H1 (cell line): ENCODE results near the gene PDZD8. TPM values are rescaled to one million over a fixed set of nuclear protein-coding genes. Genes with fewer than 3 reads are reported as not detected.

ENCODE experiments used
- EZH2 ChIP-seq: fragments of 200-600 bp; sonication (generic); IDR thresholded peaks from 2 replicates; pipeline ENCODE4 v1.7.1; 2012; ENCODE audit warnings: low read depth, mild to moderate bottlenecking, moderate library complexity, low read length, inconsistent platforms; ENCODE audit not compliant: severe bottlenecking
- JUND ChIP-seq: IDR thresholded peaks from 2 replicates; pipeline ENCODE4 v1.6.1; 2011; ENCODE audit warnings: mild to moderate bottlenecking, improper control_type of control experiment, low read length
- NANOG ChIP-seq: IDR thresholded peaks from 2 replicates; pipeline ENCODE4 v1.6.1; 2011; ENCODE audit warnings: low read length, low read depth, mild to moderate bottlenecking, inconsistent platforms; ENCODE audit not compliant: insufficient read depth, poor library complexity, severe bottlenecking
- RNF2 ChIP-seq: fragments of 200-900, 300-1000 bp; sonication (generic); IDR thresholded peaks from 2 replicates; pipeline ENCODE4 v1.7.1; 2016; ENCODE audit warnings: borderline replicate concordance, low read depth, mild to moderate bottlenecking, antibody characterized with exemption, low read length; ENCODE audit not compliant: poor library complexity, severe bottlenecking; ENCODE audit errors: missing control alignments
- SP2 ChIP-seq: IDR thresholded peaks from 2 replicates; pipeline ENCODE4 v1.6.1; 2012; ENCODE audit warnings: mild to moderate bottlenecking, low read length, inconsistent platforms
- TBP ChIP-seq: IDR thresholded peaks from 2 replicates; pipeline ENCODE4 v1.6.1; 2011; ENCODE audit warnings: low read depth, low read length, improper control_type of control experiment
- polyA plus RNA-seq, 7 experiments: library from polyadenylated mRNA; depleted of rRNA in 3 of 7; stranded (reverse) in 5 of 7; unstranded in 2 of 7; fragments of >200 nt in 5 of 7; fragments of 200-250 nt in 2 of 7; gene quantifications; 1 replicate in 5 of 7; 2 replicates in 1 of 7; 4 replicates in 1 of 7; pipeline versions ENCODE4 v1.2.1 to v1.2.3, GENCODE V29; 2011 to 2013; ENCODE audit warnings: missing spikeins in 2 of 7, mixed read lengths in 2 of 7
- total RNA-seq: library from RNA; stranded (reverse); fragmentation: NEBNext Ultra II Directional; extraction: Animal tissue kit (Norgen Biotek cat#: 25700); gene quantifications from 2 replicates; pipeline ENCODE4 v1.2.1, GENCODE V29; 2021
- TF ChIP-seq, protein P1 (sequence below): IDR thresholded peaks from 2 replicates; pipeline ENCODE4 v1.6.1; 2012; ENCODE audit warnings: inconsistent platforms
- TF ChIP-seq, protein P2 (sequence below): IDR thresholded peaks from 2 replicates; pipeline ENCODE4 v1.6.1; 2012; ENCODE audit warnings: low read length, inconsistent platforms
- TF ChIP-seq, protein P3 (sequence below): IDR thresholded peaks from 2 replicates; pipeline ENCODE4 v1.6.1; 2011; ENCODE audit warnings: low read depth, mild to moderate bottlenecking, low read length; ENCODE audit not compliant: insufficient read depth

PDZD8 gene
- total and polyA plus RNA-seq, 2 of the 8 experiments (the other 6 are each of a cell fraction or from before 2014, with no cell fraction given) = 10.9 to 50.1 TPM

DNA sequence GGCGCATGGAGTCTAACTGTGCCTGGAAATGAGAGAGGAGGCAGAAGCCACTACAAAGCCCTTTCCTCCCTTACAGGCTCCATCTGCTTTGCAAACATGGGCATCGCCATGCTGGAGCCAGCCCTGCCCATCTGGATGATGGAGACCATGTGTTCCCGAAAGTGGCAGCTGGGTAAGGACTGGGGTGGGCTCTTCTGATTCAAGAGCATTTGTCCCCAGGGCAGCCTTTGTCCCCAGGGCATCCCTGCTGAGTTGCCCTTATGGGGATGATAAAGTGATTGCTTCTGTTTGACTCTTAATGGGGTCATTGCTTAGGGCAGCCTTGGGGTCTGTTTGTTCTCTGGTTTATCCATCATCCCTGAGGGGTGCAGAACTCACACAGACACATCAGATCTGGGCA is 117.5 kb downstream of the PDZD8 start (continued):
- TF ChIP-seq, protein P1, sequence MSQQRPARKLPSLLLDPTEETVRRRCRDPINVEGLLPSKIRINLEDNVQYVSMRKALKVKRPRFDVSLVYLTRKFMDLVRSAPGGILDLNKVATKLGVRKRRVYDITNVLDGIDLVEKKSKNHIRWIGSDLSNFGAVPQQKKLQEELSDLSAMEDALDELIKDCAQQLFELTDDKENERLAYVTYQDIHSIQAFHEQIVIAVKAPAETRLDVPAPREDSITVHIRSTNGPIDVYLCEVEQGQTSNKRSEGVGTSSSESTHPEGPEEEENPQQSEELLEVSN = no peak
- TF ChIP-seq SP2 (no peak), RNF2 (no peak), JUND (no peak), TBP (no peak), NANOG (no peak), EZH2 (no peak)
- TF ChIP-seq, protein P2, sequence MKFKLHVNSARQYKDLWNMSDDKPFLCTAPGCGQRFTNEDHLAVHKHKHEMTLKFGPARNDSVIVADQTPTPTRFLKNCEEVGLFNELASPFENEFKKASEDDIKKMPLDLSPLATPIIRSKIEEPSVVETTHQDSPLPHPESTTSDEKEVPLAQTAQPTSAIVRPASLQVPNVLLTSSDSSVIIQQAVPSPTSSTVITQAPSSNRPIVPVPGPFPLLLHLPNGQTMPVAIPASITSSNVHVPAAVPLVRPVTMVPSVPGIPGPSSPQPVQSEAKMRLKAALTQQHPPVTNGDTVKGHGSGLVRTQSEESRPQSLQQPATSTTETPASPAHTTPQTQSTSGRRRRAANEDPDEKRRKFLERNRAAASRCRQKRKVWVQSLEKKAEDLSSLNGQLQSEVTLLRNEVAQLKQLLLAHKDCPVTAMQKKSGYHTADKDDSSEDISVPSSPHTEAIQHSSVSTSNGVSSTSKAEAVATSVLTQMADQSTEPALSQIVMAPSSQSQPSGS = no peak
- TF ChIP-seq, protein P3, sequence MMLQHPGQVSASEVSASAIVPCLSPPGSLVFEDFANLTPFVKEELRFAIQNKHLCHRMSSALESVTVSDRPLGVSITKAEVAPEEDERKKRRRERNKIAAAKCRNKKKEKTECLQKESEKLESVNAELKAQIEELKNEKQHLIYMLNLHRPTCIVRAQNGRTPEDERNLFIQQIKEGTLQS = no peak
- TF ChIP-seq, all 59 proteins: peak for 0
